SK-MEL-5 (cell line): ENCODE data around the gene PHLDB3. TPM values are rescaled to one million over a fixed set of nuclear protein-coding genes. Genes with fewer than 3 reads are reported as not detected.
A peak's percentile ranks its signal among the peaks of the same experiment; 100 is the strongest.

Experiments
- DNase-seq: peaks from one replicate; pipeline ENCODE4 v3.0.0-alpha.2; 2016; ENCODE audit warnings: low read depth, low spot score
- in situ Hi-C: cut with HindIII; loops from 2 replicates; pipeline ENCODE4 v1.10.0; 2016; ENCODE audit warnings: low sequenced_read_pairs, high pct_unique_total_duplicates, low pct_unique_long_range_greater_than_20kb
- total RNA-seq: library from RNA; depleted of rRNA; stranded (reverse); fragments of >200 nt; shearing (Covaris generic); gene quantifications from 2 replicates; pipeline ENCODE4 v1.2.3, GENCODE V29; 2014

PHLDB3 gene
- total RNA-seq, 1 experiment from 2014 or later = 19.5 TPM

DNA sequence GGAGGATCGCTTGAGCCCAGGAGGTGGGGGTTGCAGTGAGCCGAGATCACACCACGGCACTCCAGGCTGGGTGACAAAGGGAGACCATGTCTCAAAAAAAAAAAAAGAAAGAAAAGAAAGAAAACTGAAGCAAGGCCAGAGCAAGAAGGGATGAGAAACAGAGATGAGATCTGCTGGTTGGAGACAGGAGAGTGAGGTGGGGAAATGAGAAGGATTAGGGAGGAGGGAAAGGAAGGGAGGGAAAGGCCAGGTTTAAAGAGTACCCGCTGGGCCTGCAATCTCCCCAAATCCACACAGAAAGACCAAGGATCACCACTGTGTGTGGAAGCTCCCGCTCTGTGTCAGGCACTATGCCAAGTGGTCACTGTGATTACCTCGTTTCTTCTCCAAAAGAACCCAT, 22.8 kb downstream of the PHLDB3 start:
- DNase-seq = no peak
- in situ Hi-C loops = no loop called here

DNA sequence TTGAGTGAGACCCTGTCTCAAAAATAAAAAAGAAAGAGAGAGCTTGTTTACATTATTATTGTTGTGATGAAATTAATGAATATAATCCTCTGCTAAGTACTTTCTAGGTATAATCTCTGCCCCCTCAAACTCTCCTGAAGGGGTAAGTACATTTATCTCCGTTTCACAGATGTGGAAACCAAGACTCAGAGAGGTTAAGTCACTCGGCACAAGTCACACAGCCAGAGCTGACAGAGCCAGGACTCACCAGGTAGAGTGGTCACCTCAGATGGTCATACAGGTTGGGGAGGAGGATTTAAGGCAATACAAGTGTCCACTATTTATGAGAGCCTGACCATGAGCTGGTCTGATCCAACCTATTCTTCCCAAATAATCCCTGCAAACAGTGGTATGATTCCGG, 24.0 kb downstream of the PHLDB3 start:
- no peak for DNase-seq
- in situ Hi-C loops = no loop called here

DNA sequence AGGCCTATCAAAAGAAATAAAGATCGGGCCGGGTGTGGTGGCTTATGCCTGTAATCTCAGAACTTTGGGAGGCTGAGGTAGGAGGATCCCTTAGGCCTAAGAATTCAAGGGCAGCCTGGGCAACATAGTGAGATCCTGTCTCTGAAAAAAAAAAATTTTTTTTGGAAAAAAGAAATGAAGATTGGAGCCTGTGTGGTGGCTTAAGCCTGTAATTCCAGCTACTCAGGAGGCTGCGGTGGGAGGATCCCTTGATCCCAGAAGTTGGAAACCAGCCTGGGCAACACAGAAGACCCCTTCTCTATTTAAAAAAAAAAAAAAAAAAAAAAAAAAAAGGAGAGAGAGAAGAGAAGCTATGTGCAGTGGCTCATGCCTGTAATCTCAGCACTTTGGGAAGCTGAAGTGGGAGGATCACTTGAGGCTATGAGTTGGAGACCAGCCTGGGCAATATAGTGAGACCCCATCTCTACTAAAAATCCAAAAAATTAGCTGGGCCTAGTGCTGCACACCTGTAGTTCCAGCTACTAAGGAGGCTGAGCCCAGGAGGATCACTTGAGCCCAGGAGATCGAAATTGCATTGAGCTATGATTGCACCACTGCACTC, 24.5 kb downstream of the PHLDB3 start:
- in situ Hi-C loops = no loop called here
- no peak for DNase-seq

DNA sequence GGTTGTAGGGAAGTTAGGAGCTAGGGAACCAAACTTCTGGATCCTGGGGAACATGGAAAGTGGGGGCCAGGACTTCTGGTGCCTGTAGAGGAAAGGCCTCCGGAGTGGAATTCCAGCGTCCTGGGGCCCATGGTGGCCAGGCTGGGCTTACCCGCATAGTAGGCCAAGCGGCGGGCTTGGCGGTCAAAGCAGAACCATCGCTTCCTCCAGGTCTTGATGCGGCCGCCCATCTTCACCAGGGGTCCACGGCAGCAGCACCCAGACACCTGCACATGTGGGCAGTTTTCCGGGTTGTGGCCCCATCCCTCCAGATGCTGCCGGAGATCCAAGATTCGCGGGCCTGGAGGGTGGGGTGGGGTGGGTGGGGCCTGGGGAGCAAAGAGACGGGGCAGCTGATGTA, 25.3 kb downstream of the PHLDB3 start:
- no peak for DNase-seq
- in situ Hi-C loops = no loop called here

DNA sequence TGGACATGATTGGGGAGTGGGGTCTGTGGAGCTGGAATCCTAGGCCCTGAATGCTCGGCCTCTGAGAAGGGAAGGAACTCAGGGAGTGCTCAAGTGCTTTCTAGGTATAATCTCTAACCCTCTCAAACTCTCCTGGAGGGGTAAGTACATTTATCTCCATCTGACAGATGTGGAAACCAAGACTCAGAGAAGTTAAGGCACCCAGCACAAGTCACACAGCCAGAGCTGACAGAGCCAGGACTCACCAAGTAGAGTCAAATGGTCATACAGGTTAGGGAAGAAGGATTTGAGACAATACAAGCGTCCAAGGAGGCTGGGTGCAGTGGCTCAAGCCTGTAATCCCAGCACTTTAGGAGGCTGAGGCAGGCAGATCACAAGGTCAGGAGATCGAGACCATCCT, 26.2 kb downstream of the PHLDB3 start:
- in situ Hi-C loops = no loop called here

DNA sequence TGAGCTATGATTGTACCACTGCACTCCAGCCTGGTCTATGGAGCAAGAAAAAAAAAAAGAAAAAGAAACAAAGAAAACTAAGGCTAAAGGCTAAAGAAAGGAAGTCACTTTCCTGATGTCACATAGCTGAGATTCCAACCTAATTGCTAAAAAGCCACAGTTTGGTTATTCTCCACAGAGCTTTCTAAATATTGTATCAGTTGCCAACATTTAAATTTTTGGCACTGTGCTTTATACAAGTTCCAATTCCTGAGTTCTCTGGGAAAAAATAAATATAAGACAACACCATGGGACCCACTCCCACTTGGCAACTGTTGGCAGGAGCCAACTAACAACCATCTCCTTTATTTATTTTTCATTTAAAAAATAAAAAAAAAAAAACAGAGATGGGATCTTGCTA, 27.9 kb downstream of the PHLDB3 start:
- in situ Hi-C loops = no loop called here
- no peak for DNase-seq

More for the DNA sequence above, 26.2 kb downstream of the PHLDB3 start:
- no peak for DNase-seq

DNA sequence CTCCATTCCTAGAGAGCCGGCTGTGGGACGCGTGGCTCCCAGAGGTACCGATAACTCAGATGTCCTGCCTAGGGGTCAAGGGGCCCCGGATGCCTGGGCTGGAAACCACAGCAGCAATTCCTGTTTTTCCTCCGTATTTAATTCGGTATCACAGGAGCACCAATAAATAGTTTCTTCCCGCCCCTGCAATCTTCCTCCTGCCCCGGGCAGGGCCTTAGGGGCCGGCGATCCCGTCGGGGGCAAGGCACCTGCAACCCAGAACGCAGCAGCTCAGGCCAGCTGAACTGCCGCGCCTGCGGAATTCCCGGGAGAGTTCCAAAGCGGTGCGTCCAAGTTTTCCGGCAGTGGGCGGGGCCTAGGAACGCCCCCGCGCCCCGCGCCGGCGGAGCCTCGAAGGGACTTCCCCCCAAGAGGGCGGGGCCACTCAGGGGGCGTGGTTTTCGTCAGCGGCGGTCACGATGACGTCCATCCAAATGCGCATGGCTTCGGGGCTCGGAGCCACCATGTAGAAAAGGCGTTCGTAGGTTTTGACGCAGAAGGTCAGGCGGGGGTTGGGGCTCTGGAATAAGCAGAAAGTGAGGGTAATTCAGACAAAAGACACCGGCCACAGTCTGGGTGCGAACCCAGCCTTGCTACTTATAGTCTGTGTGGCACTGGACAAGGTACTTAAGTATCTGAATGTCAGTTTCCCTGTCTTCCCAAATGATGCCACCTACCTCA, 29.4 kb downstream of the PHLDB3 start:
- in situ Hi-C loops = no loop called here

DNA sequence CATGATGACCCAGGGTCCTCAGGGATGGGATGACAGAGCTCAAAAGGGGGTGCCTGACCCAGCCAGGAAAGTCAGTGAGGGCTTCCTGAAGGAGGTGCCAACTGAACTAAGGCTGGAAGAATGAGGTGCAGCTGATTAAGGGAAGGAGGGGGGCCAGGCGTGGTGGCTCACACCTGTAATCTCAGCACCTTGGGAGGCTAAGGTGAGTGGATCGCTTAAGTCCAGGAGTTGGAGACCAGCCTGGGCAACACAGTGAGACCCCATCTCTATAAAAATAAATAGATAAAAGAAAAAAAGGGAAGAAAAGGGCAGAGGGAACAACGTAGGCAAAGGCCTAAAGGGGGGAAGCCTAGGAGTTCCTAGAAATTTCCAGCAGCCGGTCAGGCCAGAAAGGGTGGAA, 30.1 kb downstream of the PHLDB3 start:
- no peak for DNase-seq
- in situ Hi-C loops = no loop called here

More for the DNA sequence above, 29.4 kb downstream of the PHLDB3 start:
- DNase-seq = peak; percentile 92

DNA sequence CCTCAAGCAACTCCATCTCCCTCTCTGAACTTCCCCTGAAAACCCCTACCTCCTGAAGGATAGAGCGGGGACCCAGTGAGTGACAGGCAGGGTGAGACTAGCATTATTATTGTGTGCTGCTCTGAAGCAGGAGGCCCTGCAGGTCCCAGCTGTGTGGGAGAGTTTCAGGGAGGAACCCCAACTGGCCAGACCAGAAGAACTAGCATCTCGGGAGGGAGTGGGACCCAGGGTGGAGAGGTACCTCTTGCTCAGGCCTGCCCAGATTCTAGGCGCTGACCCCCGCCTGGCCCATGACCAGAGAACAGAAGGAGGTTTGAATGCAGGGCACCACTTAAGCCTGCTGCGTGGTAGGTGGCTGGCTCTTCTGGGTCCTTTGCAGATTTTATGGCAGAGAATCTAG, 33.5 kb downstream of the PHLDB3 start:
- in situ Hi-C loops = no loop called here

DNA sequence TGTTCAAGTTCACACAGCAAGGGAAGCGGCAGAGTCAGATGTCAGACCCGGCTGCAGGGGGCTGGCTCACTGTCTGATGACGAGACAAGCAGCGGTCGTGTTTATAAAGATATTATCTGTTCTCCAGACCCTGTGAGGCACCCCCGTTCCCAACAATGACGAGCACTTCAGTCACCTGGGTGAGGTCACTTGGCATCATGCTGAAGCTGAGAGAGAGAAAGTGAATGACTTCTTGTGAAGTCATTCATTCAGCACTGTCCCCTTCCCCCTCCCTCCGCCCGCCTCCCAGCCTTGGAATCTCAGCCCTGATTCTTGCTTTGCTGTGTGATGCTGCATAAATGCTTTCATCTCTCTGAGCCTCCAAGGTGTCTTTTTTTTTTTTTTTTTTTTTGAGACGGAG, 34.3 kb downstream of the PHLDB3 start:
- no peak for DNase-seq
- in situ Hi-C loops = no loop called here

More for the DNA sequence above, 33.5 kb downstream of the PHLDB3 start:
- no peak for DNase-seq

DNA sequence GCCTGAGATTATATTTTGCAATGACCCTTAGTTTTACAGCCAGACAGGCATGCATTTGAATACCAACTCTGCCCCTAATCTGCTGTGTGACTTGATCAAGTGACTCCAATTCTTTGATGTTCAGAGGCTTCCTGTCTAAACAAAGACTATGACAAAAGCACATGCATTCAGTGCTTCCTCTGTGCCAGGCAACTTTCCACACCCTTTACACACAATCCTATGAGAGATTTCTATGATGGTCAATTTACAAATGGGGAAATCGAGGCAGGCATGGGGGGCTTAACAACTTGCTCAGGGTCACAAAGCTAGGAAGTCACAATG, 35.4 kb downstream of the PHLDB3 start:
- in situ Hi-C loops = no loop called here
- peak; percentile 74 for DNase-seq

DNA sequence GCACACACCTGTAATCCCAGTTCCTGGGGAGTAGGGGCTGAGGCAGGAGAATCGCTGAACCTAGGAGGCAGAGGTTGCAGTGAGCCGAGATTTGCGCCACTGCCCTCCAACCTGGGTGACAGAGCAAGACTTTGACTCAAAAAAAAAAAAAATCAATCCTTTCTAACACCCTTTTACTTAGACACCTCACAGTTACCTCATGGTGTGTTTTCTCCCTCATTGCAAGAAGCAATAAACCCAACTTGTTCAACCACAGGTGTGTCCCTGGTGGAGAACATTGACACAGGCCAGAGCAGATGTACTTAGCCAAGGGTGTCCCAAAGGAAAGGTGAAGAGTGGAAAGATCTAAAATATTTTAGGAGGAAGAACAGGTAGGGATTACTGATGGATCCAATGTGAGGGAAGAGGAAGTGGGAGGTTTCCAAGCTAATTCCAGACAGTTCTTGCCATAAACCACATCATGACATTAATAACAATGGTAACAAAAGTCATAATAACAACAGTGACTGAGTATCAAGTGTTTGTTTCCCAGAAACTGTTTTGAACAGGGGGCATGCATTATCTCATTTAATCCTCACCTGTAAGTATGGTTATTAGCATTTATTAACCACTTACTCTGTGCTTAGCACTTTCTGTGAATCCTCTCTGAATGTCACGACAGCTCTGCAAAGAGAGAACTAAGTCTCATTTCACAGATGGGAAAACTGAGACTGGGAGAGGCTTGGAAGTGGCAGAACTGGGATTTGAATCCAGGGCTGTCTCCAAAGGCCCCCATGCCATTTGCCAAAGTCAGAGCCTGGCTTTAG, 36.0 kb downstream of the PHLDB3 start:
- no peak for DNase-seq
- in situ Hi-C loops = no loop called here

DNA sequence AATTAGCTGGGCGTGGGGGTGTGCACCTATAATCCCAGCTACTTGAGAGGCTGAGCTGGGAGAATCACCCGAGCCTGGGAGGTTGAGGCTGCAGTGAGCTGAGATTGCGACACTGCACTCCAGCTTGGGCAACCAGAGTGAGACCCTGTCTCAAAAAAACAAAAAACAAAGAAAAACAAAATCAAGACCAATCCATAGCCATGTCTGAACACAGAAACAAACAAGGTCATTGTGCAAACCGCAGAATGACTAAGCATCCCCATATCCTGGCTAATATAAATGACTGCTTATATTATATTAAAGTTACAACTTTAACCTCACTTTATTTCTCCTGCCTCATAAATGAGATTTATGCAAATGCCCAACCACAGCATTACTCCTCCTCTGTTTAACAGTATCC, 36.8 kb downstream of the PHLDB3 start:
- peak; percentile 80 for DNase-seq
- in situ Hi-C loops = no loop called here

DNA sequence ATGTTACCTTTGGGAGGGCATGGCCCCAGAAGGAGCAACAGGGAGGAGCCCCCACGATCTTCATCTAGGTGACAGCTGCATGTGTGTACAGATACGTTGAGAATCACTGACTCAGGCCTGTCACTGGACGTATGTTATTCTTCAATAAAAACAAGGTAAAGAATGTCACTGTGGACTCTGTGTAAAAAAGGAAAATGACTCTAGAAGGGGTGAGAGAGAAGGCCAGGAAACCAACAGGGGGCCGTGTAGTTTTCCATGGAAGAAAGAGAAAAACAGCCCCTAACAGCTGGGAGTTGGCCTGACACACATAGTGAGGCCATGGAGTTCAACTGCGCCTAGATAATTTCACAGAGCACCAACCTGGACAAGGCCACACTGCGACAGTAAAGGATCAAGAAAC, 37.3 kb downstream of the PHLDB3 start:
- no peak for DNase-seq
- in situ Hi-C loops = no loop called here

DNA sequence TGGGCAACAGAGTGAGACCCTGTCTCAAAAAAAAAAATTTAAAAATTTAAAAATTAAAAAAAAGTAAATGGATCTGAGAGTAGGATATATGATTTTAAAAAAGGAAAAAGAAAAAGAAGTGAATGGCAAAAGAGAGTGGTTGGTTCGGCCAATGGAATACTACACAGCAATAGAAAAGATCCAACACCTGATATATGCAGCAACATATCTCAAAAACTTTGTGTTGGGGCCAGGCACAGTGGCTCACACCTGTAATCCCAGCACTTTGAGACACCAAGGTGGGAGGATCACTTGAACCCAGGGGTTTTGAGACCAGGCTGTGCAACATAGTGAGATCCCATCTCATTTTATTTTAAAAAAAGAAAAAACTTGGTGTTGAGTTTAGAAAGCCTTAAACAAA, 37.8 kb downstream of the PHLDB3 start:
- DNase-seq = no peak
- in situ Hi-C loops = no loop called here

DNA sequence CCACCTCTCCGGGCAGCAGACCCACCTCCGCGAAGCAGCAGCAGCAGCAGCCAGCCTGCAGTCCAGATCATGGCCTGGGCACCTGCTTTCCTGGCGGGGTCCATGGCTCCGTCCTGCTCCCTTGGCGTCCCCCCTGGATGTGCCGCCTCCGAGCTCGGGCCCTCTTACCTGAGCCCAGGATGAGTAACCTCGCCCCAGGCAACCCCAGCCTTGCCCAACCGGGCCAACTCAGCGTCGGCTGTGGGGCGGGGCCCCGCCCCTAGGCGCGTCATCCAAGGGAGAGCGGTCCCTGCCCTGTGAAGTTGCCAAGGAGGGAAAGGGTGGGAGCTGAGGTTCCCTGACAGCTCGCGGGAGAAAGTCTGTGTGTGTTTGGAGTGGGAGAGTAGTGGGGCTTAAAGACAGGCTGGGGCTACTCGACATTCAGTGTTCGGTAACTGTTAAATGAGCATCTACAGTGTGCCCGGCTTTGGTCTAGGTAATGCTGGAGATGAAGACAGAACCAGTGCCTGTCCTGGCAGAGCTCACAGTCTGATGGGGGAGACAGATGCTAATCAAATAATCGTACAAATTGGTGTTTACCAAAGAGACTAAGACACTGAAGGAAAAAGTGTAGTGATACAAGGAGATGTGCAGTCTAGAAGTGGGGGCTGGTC, 39.0 kb downstream of the PHLDB3 start, which contains the start of gene LYPD3:
Gene LYPD3 (minus strand): TSS at position 141 of the 653 bp plus-strand sequence. CDS start 37 bp downstream, at position 104.
- in situ Hi-C loops = no loop called here
- DNase-seq = no peak

DNA sequence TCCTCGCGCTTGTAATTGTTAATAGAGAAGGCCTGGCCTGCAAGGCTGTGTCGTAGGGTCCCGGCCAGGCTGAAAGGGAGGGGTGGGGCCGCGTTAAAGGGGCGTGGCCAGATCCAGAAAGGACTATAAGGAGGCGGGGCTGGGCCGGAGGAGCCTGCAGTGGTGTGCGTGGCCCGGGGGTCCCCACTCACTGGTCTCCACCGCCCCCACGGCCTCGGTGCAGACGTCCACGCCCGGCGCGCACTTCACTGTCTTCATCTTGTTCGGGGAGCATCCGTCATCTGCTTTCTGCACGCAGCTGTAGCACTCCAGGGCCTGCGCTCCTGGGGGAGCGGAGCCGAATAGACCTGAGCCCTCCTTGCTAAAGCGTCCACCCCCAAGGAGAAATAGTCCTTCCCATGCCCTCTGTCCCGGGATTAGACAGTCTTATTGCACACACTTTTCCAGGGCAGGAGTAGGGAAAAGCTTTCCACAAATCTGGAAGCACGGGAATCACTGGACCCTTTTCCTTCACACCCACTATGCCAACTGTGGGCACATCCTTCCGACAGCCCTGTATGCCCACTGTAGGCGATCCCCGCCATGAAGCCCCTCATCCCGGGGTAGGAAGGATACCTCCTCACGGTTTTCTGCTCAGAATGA, 40.3 kb downstream of the PHLDB3 start:
- no peak for DNase-seq
- in situ Hi-C loops = no loop called here
